Lung microvascular endothelial cell (primary cell): Measurements from ENCODE around the gene TIAM2. TPM values are rescaled to one million over a fixed set of nuclear protein-coding genes. Genes with fewer than 3 reads are reported as not detected.
"Not testable (repeated sequence)": the region's sequence is repeated elsewhere in the genome, so short reads cannot be mapped to it uniquely, and the experiment has no call there.

ENCODE experiments used
- DNase-seq, 2 donors: peaks; one replicate each; pipeline versions ENCODE4 v3.0.0 to v3.0.0-alpha.2; 2010; ENCODE audit warnings: low read depth in 2 of 2
- total RNA-seq: library from RNA; depleted of rRNA; stranded (reverse); fragments of >200 nt; gene quantifications from 2 replicates; pipeline ENCODE4 v1.2.1, GENCODE V29; 2014

The TIAM2 gene
- total RNA-seq, 1 donor from 2014 or later = 17.9 TPM

- DNase-seq = peak; percentile 75 to 85
Observed at GRCh38 chr6:155190677-155191076, 195.6 kb downstream of the TIAM2 start.

DNA sequence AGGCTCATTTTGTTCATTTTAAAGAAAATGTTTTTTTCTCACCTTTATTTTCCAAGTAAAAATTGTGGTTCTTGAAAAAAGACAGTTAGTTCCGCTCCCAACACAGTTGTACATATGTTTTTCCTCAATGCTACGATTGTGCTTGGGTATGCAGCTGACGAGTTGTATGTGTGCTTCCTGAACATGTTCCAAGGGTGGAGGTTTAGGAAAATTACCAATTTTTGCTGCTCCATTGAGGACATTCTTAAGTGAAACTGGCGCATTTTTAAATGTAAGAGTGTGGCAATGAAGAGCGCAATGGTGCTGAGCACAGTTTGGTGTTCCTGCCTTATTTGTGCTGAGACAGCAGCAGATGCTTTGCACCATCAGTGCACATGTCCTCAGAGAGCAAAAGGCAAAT lies 198.4 kb downstream of the TIAM2 start:
- no peak for DNase-seq

- DNase-seq = no peak
Observed at GRCh38 chr6:155194399-155194798, 199.3 kb downstream of the TIAM2 start.

GRCh38 chr6:155195903-155196302 lies 200.8 kb downstream of the TIAM2 start:
- DNase-seq = no peak

DNA sequence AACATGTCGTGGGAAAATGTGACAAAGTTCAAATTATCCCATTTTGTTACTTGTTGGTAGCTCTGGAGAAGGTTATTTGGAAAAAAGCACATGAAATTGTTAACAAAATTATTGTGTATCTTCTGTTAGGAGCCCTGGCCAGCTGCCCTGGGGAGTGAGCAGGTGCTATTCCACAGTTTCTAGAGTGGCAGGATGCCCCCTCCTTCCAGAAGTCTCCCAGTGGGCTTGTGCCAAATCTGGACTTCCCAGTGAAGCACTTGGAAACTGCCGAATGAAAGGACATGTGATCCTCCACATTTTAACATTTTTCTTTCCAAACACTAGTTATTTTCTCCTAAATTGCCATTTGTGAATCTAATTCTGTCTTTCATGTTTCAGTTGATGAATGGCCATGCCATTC lies 201.8 kb downstream of the TIAM2 start:
- peak in 1 of 2 donors; percentile 14 for DNase-seq

DNA sequence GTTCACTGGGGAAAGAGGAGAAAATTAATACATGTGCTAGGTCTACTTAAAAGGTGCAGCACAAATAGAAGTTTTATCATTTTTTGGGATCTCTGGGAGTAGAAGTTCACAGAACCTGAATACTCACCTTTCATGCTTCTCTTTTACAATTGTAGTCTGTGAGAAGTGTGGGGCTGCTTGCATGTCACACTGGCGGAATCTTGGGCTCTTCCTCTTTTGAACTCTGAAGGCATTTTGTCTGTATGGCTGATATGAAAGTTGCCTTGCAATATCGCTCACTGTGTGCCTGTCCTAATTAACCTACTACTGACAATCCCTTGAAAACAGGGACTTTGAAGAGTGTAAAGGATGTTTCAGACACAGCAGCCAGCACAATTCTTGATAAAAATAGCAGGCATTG lies 202.8 kb downstream of the TIAM2 start:
- no peak for DNase-seq

- DNase-seq = peak; percentile 46 to 61
Observed at GRCh38 chr6:155200012-155200411, 204.9 kb downstream of the TIAM2 start.

- peak; percentile 87 to 94 for DNase-seq
Observed at GRCh38 chr6:155201461-155202226, 206.5 kb downstream of the TIAM2 start.

- no peak for DNase-seq
Observed at GRCh38 chr6:155207223-155207622, 212.1 kb downstream of the TIAM2 start.

DNA sequence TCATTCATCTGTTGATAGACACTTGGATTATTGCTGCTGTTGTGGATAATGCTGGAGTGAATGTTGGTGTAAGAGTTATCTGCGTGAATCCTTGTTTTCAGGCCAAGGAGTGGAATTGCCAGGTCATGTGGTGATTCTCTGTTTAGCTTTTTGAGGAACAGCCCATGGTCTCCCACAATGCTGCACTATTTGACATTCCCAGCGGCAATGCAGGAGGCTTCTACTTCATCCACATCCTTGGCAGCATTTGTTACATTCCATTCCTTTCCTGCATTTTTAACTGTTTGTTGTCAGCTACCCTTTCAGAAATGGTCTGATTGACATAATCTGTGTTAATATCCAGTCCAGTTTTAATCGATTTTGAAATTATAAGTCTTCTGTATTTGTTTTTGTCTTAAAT lies 217.0 kb downstream of the TIAM2 start:
- no peak for DNase-seq

- DNase-seq = no peak
Observed at GRCh38 chr6:155212616-155213380, 217.7 kb downstream of the TIAM2 start.

- no peak for DNase-seq
Observed at GRCh38 chr6:155213611-155214372, 218.7 kb downstream of the TIAM2 start.

GRCh38 chr6:155215906-155216305 lies 220.8 kb downstream of the TIAM2 start:
- no peak for DNase-seq

DNA sequence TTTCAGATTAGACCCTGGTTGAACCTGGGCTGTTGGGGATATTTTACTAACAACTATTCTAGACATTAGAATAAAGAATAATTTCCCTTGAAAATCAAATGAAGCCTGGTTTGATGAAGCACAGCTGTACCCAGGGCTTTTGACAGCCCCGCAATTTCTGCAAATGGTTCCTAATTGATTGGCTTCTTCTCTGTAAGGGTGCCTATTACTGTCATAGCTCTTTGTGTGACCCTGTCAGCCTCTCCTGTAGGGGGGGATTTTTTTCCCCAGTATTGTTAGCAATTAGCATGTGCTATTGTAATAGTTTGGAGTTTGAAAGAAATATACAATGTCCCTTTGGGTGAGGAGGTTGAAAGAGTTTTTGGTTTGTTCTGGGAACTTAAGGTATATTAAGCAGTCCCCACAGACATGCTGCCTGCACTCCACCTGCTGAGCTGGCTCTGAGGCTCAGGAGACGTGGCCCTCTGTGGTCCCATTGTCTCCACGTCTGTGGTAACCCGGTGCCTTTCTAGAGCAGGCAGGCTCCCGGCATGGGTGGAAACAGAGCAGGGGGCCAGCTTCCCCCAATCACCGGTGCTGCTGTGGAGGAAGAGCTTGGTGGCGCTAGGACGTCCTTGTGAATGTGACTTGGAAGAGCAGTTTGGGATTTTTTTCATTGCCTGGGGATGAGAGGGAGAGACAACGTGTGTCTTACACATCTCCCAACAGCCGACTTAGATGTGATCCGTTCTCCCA lies 221.4 kb downstream of the TIAM2 start:
- DNase-seq = no peak

- not testable (repeated sequence) for DNase-seq
Observed at GRCh38 chr6:155218711-155219110, 223.6 kb downstream of the TIAM2 start.

DNA sequence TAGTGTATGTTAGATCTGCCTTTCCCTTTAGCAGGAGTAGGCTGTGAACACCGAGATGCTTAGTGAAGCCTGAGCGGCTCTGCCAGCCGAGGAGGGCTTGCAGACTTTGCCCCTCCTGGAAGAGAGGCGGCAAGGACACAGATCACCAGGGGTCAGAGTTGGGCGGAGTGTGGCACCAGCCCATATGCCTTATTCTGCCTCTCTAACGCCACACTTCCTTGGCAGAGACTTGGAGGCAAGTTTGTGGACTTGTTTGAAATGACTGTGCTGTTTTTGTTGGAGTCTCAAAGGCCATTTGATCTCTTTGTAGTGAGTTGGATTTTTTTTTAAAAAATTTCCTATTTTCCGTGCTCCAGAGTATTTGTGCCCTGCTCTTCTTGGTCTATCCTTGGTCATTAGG lies 224.2 kb downstream of the TIAM2 start:
- no peak for DNase-seq

- peak in 1 of 2 donors; percentile 35 for DNase-seq
Observed at GRCh38 chr6:155219858-155220301, 224.8 kb downstream of the TIAM2 start.

- no peak for DNase-seq
Observed at GRCh38 chr6:155221086-155221485, 226.0 kb downstream of the TIAM2 start.

GRCh38 chr6:155222506-155222905 lies 227.4 kb downstream of the TIAM2 start:
- no peak for DNase-seq

DNA sequence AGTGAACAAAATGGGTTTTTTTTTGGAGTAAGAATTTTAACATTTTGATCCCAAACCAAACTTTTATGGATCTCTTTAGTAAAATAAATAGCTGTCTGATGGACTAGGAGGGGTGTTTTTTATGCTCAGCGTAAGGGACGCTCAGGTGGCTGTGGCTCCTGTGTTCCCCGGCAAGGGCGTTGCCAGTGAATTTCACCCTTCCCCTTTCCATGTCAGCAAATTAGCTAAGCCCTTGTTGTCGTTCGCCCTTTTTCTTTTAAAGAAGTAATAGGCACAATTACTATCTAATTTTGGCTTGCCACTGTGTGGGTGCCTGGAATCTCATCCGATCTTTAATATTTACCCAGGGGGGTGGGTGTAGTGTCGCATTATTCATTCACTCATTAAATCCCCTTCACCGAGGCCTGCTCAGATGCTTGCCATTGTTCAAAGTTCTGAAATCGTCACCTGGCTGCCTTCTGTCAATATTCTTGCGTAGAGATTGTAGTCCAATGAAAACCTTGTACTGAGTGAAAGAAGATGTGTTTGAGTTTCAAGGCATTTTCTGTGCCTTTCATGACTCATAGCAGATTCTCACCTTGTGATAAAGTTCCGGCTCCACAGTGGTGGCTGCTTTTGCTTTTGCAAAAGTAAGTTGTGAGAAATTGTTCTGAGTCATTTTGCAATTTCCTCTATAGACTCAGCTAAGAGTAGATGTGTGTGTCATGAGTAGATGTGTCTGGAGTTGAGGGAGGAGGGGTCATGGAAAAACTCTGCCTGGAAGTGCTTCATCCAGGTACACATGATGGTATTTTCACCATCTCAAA lies 228.7 kb downstream of the TIAM2 start:
- DNase-seq = peak; percentile 37 to 96
